Measurements from ENCODE around the gene AZIN2. TPM values are rescaled to one million over a fixed set of nuclear protein-coding genes. Genes with fewer than 3 reads are reported as not detected.
"Not testable (repeated sequence)": the region's sequence is repeated elsewhere in the genome, so short reads cannot be mapped to it uniquely, and the experiment has no call there.

AZIN2 gene
- total and polyA plus RNA-seq, 2 donors (not counting 3 experiments of a cell fraction or from before 2014, with no cell fraction given) = 0.91 to 1.4 TPM

- dilution Hi-C loops (cut with MboI; ENCODE audit: extremely low pct_ligation_motif_present, low sequenced_read_pairs) (no loop called here), intact Hi-C loops (cut with micrococcal nuclease) (no loop called here)
- no peak overlapping the region for H3K9ac ChIP-seq (replicated peaks; ENCODE audit: extremely low read depth, insufficient read depth, low read length)
- H3K4me3 ChIP-seq (replicated peaks in 1 of 3; ENCODE audit: insufficient read depth in 1 of 3, low read depth in 1 of 3, low read length in 3 of 3) = no peak overlapping the region
- ChIA-PET CTCF (interaction anchor here (0.6 kb wide), 1 partner anchor 30 kb away, joined by 3 read pairs; no protein-coding TSS in a partner anchor), POLR2A (no interaction called here)
- DNase-seq (ENCODE audit: low read depth, low spot score) = no peak
- no TSS peak for BruUV-seq (replicated peaks)
- no peaks in the 10 kb centered on the region for H3K9me1 ChIP-seq (replicated peaks; ENCODE audit: control insufficient read depth, extremely low read depth, insufficient read depth, low read length)
- H3K27me3 ChIP-seq (ENCODE audit: control insufficient read depth in 2 of 2, insufficient read depth in 2 of 2, low read length in 2 of 2) = no peaks in the 10 kb centered on the region
- no peaks in the 10 kb centered on the region for H3K36me3 ChIP-seq (ENCODE audit: control insufficient read depth in 2 of 2, extremely low read depth in 1 of 2, insufficient read depth in 2 of 2, low read length in 2 of 2)
- FAIRE-seq = no peak
- TF ChIP-seq FOS (IDR thresholded peaks at IDR 0.05; ENCODE audit: borderline replicate concordance, insufficient read depth, low read length) = no peak
- TF ChIP-seq EZH2 (IDR thresholded peaks at IDR 0.05; ENCODE audit: borderline replicate concordance, low read depth, low read length, severe bottlenecking) = no peak
- no peak for TF ChIP-seq MYC (IDR thresholded peaks at IDR 0.05; ENCODE audit: low read depth, low read length)
- no peak for TF ChIP-seq POLR2A (IDR thresholded peaks at IDR 0.05; ENCODE audit: low read depth, low read length)
- no peak for TF ChIP-seq POLR2AphosphoS5 (IDR thresholded peaks at IDR 0.05; ENCODE audit: insufficient read depth, low read depth, low read length)
- no peak for TF ChIP-seq MAX (IDR thresholded peaks at IDR 0.05; ENCODE audit: insufficient read depth, insufficient read length)
- no peak for TF ChIP-seq GATA2 (IDR thresholded peaks at IDR 0.05; ENCODE audit: insufficient read depth, insufficient read length, low read depth, low read length)
- TF ChIP-seq JUN (IDR thresholded peaks at IDR 0.05; ENCODE audit: borderline replicate concordance, insufficient read depth, insufficient read length, low read depth) = no peak
- no peak for TF ChIP-seq CTCF (IDR thresholded peaks at IDR 0.05; ENCODE audit: extremely low read depth in 1 of 2, insufficient read depth in 1 of 2, low read depth in 1 of 2, low read length in 2 of 2)
- no peak overlapping the region for H3K4me2 ChIP-seq (ENCODE audit: insufficient read depth, low read length)
- no peak overlapping the region for H3K27ac ChIP-seq (ENCODE audit: insufficient read depth, low read depth, low read length)
- no peaks in the 10 kb centered on the region for H4K20me1 ChIP-seq (replicated peaks; ENCODE audit: control insufficient read depth, extremely low read depth, insufficient read depth, low read length)
- no peaks in the 10 kb centered on the region for H3K9me3 ChIP-seq (replicated peaks; ENCODE audit: control insufficient read depth, insufficient read depth, low read length)
- H2AFZ ChIP-seq (ENCODE audit: low read depth, low read length) = no peak overlapping the region
- H3K4me1 ChIP-seq (ENCODE audit: control insufficient read depth, extremely low read depth, insufficient read depth, low read length) = no peaks in the 10 kb centered on the region
- no peaks in the 10 kb centered on the region for H3K79me2 ChIP-seq (ENCODE audit: control insufficient read depth, insufficient read depth, low read length)
These were observed 35.1 kb upstream of the AZIN2 start for GRCh38 chr1:33045814-33046213.

GRCh38 chr1:33046234-33046633, 34.7 kb upstream of the AZIN2 start:
- H2AFZ ChIP-seq (ENCODE audit: low read depth, low read length); POLR2A ChIA-PET; H3K4me1 ChIP-seq (ENCODE audit: control insufficient read depth, extremely low read depth, insufficient read depth, low read length); H3K27ac ChIP-seq (ENCODE audit: insufficient read depth, low read depth, low read length); H3K9ac ChIP-seq (replicated peaks; ENCODE audit: extremely low read depth, insufficient read depth, low read length); intact Hi-C loops (cut with micrococcal nuclease); H3K4me2 ChIP-seq (ENCODE audit: insufficient read depth, low read length); FAIRE-seq; H3K9me3 ChIP-seq (replicated peaks; ENCODE audit: control insufficient read depth, insufficient read depth, low read length); BruUV-seq (replicated peaks); H4K20me1 ChIP-seq (replicated peaks; ENCODE audit: control insufficient read depth, extremely low read depth, insufficient read depth, low read length); H3K79me2 ChIP-seq (ENCODE audit: control insufficient read depth, insufficient read depth, low read length); H3K27me3 ChIP-seq (ENCODE audit: control insufficient read depth in 2 of 2, insufficient read depth in 2 of 2, low read length in 2 of 2); H3K9me1 ChIP-seq (replicated peaks; ENCODE audit: control insufficient read depth, extremely low read depth, insufficient read depth, low read length); H3K36me3 ChIP-seq (ENCODE audit: control insufficient read depth in 2 of 2, extremely low read depth in 1 of 2, insufficient read depth in 2 of 2, low read length in 2 of 2); dilution Hi-C loops (cut with MboI; ENCODE audit: extremely low pct_ligation_motif_present, low sequenced_read_pairs); DNase-seq (ENCODE audit: low read depth, low spot score); H3K4me3 ChIP-seq (replicated peaks in 1 of 3; ENCODE audit: insufficient read depth in 1 of 3, low read depth in 1 of 3, low read length in 3 of 3): not testable (repeated sequence)
- CTCF ChIA-PET = interaction anchor here (0.6 to 1.4 kb wide), 2 partner anchors 18 to 30 kb away, joined by 3 read pairs; no protein-coding TSS in a partner anchor
